GM08714 (cell line): Measurements from ENCODE around the gene DPPA3.

ENCODE experiments used
- H3K4me3 ChIP-seq: fragments of 200-500 bp; sonication (Bioruptor generic); 2 replicates; pipeline ENCODE4 v1.5.1; 2014; ENCODE audit warnings: mild to moderate bottlenecking, low read length, inconsistent platforms
- ZNF274 ChIP-seq: IDR thresholded peaks from 2 replicates; pipeline ENCODE4 v1.6.1; 2012; ENCODE audit warnings: mild to moderate bottlenecking, low read depth, low read length

The DPPA3 gene

GRCh38 chr12:7756993-7757392 lies 45.8 kb downstream of the DPPA3 start:
- no peak overlapping the region for H3K4me3 ChIP-seq
- no peak for TF ChIP-seq ZNF274

- no peak for TF ChIP-seq ZNF274
- H3K4me3 ChIP-seq: no peak overlapping the region
Observed at GRCh38 chr12:7758766-7759140, 47.5 kb downstream of the DPPA3 start.
